ENCODE results near the gene CEP20.
"Not testable (repeated sequence)": the region's sequence is repeated elsewhere in the genome, so short reads cannot be mapped to it uniquely, and the experiment has no call there.

Gene CEP20

GRCh38 chr16:15857724-15858560 is 30.5 kb downstream of the CEP20 start:
- peak; percentile 79 for DNase-seq

DNA sequence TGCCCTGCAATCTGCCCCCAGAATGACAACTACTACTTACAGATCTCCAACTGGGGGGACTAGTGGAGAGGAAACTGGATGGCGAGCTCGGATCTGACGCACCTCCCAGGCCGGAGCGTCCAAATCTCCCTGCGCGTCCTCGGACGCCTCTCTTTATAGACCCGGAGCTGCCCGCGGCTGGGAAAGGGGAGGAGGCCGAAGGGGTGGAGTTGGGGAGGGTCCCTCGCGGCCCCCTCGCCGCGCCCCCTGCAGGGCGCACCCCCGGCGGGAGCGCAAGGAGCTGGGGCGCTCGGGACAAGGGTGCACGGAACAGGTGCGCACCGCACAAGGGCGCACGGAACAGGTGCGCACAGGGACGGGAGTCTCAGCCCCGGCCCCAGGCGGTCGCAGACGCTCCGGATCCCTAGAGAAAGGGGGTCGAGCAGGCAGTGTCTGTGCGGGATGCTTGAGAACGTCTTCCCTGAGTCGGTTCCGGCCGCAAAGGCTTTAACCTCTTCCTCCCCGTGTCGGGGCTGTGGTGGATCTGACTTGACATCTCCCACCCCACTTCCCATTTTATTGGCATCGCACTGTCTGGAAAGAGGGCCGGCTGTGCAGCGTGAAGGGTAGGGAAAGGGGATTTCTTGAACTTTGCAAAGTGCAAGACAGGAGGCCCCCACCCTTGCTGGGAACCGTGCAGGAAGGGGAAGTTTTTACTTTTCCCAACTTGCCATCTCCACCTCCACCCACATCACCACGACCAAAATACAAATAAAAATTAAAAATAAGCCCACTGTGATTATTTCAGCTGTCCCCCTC is 31.3 kb downstream of the CEP20 start, which contains the start of gene MYH11:
Gene MYH11 (minus strand): TSS at position 128 of the 798 bp plus-strand sequence. CDS start 18,776 bp downstream, outside the sequence.
- DNase-seq: no peak

- no peak for DNase-seq
Observed at GRCh38 chr16:15856182-15856581, 32.2 kb downstream of the CEP20 start.

DNA sequence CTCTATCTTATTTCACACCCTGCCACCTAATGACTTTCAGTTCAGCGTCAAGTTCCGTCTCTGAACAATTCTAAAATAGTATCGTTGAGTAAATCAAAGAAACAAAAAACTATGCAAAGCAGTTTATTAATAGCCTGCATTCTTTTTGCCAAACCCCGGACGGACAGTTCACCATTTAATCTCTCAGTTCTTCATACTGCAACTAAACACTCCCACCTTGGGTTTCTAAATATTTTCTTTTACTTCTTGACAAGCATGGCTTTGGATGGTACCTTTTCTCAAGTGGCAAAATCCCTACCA is 32.7 kb downstream of the CEP20 start:
- no peak for DNase-seq

- DNase-seq: no peak
Observed at GRCh38 chr16:15854906-15855703, 33.3 kb downstream of the CEP20 start.

DNA sequence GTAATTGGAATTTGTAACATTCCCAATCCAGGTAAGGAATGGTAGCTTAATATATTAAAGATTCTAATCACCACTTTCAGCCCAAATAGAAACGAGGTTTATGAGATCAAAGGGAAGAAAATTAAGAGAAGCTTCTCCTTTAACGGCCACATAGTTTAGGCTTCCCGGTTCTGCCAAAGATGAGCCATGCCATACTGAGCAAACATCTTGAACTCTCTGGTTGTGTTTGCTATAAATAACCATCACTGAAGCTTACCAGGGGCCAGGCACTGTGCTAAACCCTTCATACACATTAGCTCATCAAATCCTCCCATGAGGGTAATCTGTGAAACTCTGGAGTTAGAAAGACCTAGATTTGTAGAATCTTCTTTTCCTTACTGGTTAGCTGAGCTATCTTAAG is 34.3 kb downstream of the CEP20 start:
- DNase-seq: no peak

DNA sequence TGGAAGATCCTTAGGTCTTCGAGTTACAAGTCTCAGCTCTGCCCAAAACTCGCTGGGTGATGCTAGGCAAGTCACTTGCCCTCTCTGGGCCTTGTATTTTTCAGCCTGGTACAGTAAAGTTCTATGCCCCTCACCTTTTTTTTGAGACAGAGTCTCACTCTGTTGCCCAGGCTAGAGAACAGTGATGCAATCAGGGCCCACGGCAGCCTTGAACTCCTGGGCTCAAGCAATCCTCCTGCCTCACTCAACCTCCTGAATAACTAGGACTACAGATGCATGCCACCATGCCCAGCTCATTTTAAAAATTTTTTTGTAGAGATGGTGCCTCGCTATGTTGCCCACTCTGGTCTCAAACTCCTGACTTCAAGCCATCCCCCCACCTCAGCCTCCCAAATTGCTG is 35.4 kb downstream of the CEP20 start:
- DNase-seq: no peak

DNA sequence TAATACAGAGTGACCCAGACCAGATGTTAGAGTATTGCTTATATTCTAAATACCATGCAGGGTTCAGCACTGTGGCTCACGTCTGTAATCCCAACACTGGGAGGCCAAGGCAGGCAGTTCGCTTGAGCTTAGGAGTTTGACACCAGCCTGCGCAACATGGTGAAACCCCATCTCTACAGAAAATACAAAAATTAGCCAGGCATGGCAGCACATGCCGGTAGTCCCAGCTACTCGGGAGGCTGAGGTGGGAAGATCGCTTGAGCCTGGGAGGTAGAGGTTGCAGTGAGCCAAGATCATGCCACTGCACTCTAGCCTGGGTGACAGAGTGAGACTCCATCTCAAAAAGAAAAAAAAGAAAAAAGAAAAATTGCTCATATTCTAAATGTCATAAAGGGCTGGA is 37.8 kb downstream of the CEP20 start:
- DNase-seq: not testable (repeated sequence)

DNA sequence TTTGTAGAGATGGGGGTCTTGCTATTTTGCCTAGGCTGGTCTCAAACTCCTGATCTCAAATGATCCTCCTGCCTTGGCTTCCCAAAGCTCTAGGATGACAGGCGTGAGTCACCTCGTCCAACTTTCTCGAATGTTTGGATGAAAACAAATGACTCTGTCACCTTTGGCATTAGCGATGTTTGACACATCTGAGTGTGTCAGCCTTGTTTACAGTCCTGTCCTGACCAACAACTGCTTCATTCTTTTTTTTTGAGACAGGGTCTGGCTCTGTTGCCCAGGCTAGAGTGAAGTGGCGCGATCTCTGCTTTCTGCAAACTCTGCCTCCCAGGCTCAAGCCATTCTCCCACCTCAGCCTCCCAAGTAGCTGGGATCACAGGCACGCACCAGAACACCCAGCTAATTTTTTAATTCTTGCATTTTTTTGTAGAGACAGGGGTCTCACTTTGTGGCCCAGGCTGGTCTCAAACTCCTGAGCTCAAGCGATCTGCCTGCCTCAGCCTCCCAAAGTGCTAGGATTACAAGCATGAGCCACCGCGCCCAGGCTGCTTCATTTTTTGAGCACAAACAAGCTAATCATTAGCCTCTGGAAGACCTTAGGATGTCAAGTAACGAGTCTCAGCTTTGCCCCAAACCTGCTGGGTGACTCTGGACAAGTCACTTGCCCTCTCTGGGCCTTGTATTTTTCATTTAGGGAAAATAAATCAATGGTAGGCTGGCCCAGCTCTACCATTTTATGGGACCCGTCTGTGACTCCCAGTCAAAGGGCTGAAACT is 39.0 kb downstream of the CEP20 start:
- no peak for DNase-seq

DNA sequence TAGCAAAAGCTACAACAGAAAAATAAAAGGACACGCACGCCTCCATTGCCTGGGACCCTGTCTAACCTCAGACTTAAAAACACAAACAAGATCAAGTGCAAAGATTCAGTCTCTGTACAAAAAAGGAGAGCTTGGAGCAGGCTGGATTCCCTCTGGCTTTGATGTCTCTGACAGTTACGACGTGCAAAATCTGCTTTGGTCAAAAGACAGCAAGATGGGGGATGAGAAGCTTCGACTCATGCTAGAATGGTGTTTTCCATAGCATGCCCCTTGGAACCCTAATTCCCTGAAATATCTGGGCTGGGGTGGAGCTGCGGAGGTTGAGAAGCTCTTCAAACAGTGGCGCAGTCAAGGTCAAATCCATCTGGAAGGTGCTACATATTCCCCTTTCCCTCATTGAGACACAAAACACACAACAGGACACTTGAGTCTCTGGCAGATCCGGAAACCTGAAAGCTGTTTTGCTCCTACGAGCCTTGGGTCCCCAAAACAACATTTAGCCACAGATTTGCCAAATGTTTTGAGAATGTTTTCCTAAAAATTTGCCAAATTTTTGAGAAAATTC is 40.7 kb downstream of the CEP20 start:
- DNase-seq: no peak

DNA sequence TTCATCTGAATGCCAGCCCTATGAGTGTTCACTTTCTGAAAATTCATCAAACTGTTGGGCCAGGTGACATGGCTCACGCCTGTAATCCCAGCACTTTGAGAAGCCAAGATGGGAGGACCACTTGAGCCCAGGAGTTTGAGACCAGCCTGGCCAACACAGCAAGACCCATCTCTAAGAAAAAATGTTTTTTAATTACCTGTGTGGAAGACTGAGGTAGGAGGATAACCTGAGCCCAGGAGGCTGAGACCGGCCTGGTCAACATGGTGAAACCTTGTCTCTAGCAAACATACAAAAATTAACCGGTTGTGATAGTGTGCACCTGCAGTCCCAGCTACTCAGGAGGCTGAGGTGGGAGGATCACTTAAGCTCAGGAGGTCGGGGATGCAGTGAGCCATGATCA is 41.9 kb downstream of the CEP20 start:
- DNase-seq: no peak

- no peak for DNase-seq
Observed at GRCh38 chr16:15843635-15844279, 44.6 kb downstream of the CEP20 start.

- not testable (repeated sequence) for DNase-seq
Observed at GRCh38 chr16:15839204-15839603, 49.2 kb downstream of the CEP20 start.

GRCh38 chr16:15837761-15838160 is 50.6 kb downstream of the CEP20 start:
- DNase-seq: no peak

DNA sequence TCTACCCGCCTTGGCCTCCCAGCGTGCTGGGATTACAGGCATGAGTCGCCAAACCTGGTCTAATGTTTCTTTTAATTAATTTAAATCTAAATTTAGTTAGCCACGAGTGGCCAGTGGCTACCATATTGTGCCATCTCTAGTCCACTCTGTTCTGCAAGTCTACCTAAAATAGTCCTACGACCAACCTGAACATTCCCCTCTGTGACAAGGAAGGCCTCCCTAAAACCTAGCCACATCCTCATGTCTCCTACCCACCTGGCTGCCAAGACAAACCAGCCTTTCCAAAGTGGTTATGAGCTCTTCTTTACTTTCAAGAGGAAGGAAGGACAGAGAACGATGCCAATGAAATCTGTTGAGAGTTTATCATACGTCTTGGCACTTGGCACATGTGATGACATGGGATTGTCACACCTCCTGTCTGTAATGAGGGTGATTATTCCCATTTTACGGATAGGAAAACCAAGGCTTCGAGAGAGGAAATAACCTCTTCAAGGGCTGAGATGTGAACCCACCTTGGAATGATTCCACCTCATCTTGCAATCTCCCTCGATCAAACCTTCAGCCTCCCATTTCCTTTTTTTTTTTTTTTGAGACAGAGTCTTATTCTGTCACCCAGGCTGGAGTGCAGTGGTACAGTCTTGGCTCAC is 51.3 kb downstream of the CEP20 start:
- DNase-seq: no peak

GRCh38 chr16:15836074-15836473 is 52.3 kb downstream of the CEP20 start:
- no peak for DNase-seq

GRCh38 chr16:15835136-15835878 is 53.1 kb downstream of the CEP20 start:
- DNase-seq: no peak

GRCh38 chr16:15834502-15834901 is 53.9 kb downstream of the CEP20 start:
- DNase-seq: no peak

GRCh38 chr16:15833541-15833940 is 54.9 kb downstream of the CEP20 start:
- no peak for DNase-seq

DNA sequence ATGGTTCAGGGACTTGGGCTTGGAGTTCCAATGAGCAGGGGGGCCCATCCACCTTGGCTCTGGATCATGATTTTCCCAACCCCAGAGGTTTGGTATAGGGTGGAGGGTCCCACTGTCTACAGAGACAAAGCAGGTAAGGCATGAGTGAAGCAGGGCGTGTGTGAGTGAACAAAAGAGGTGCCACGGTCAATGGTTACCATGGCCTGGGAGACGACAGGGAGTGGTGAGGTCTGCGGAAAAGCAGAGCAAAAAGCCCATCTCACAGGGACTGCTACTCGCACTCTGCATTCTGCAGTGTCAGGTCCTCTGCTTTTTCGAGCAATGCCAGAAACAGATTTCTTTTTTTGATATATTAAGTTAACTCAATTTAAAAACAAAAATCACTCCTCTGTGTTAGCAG is 56.2 kb downstream of the CEP20 start:
- DNase-seq: no peak
